HepG2 (cell line): Measurements from ENCODE around the gene CCNL1. TPM values are rescaled to one million over a fixed set of nuclear protein-coding genes. Genes with fewer than 3 reads are reported as not detected.
A peak's percentile ranks its signal among the peaks of the same experiment; 100 is the strongest.

Experiments used
- EP300 ChIP-seq, 3 experiments: sonication (generic) in 1 of 3; formaldehyde crosslinking in 1 of 3; IDR thresholded peaks; 2 replicates each; pipeline versions ENCODE4 v1.5.1 to v1.6.1; 2011 to 2020; ENCODE audit warnings: low read depth in 2 of 3, low read length in 2 of 3, borderline replicate concordance in 1 of 3, improper control_type of control experiment in 1 of 3, mild to moderate bottlenecking in 1 of 3, missing genetic modification reagents in 1 of 3, moderate library complexity in 1 of 3
- GATA4 ChIP-seq: sonication (generic); IDR thresholded peaks from 2 replicates; pipeline ENCODE4 v1.6.1; 2016; ENCODE audit warnings: antibody characterized with exemption, low read depth, borderline replicate concordance
- HMG20A ChIP-seq: IDR thresholded peaks from 2 replicates; pipeline ENCODE4 v1.6.1; 2016; ENCODE audit warnings: borderline replicate concordance
- HMG20B ChIP-seq: conservative IDR thresholded peaks from 2 replicates; pipeline ENCODE4 v1.6.1; 2016; ENCODE audit warnings: missing genetic modification reagents, missing compliant biosample characterization
- HNRNPLL ChIP-seq: fragments of 200-400 bp; formaldehyde crosslinking; IDR thresholded peaks from 2 replicates; pipeline ENCODE4 v1.6.1; 2017; ENCODE audit warnings: mild to moderate bottlenecking, low read depth, low read length; ENCODE audit not compliant: poor library complexity, severe bottlenecking
- JDP2 ChIP-seq: sonication (generic); formaldehyde crosslinking; IDR thresholded peaks from 2 replicates; pipeline ENCODE4 v1.8.1; 2022; ENCODE audit warnings: missing genetic modification reagents, borderline replicate concordance
- NBN ChIP-seq: fragments of 450-650 bp; conservative IDR thresholded peaks from 2 replicates; pipeline ENCODE4 v1.6.1; 2017
- NFE2L2 ChIP-seq: fragments of 150-350 bp; IDR thresholded peaks from 2 replicates; pipeline ENCODE4 v1.6.1; 2014; ENCODE audit warnings: low read length
- NFRKB ChIP-seq: fragments of 450-650 bp; IDR thresholded peaks from 2 replicates; pipeline ENCODE4 v1.6.1; 2017
- NR1H2 ChIP-seq: sonication (generic); formaldehyde crosslinking; IDR thresholded peaks from 2 replicates; pipeline ENCODE4 v1.8.1; 2022; ENCODE audit warnings: low read depth, missing genetic modification reagents, borderline replicate concordance
- PRMT3 ChIP-seq: sonication (generic); formaldehyde crosslinking; IDR thresholded peaks from 2 replicates; pipeline ENCODE4 v1.8.1; 2022; ENCODE audit warnings: low read depth, mild to moderate bottlenecking, moderate library complexity, missing genetic modification reagents, borderline replicate concordance
- SKI ChIP-seq: fragments of 450-650 bp; IDR thresholded peaks from one replicate; pipeline ENCODE4 v1.6.1; 2018; ENCODE audit warnings: mild to moderate bottlenecking; ENCODE audit not compliant: partially characterized antibody
- TBX2 ChIP-seq: sonication (generic); formaldehyde crosslinking; IDR thresholded peaks from 2 replicates; pipeline ENCODE4 v1.5.0; 2020; ENCODE audit warnings: missing genetic modification reagents, mild to moderate bottlenecking, borderline replicate concordance
- TOE1 ChIP-seq: sonication (generic); formaldehyde crosslinking; IDR thresholded peaks from 2 replicates; pipeline ENCODE4 v1.4.0; 2020; ENCODE audit warnings: mild to moderate bottlenecking, missing genetic modification reagents
- ZFP1 ChIP-seq: IDR thresholded peaks from 2 replicates; pipeline ENCODE4 v1.6.1; 2016
- ZNF12 ChIP-seq: sonication (generic); formaldehyde crosslinking; IDR thresholded peaks from 2 replicates; pipeline ENCODE4 v1.5.0; 2020; ENCODE audit warnings: missing genetic modification reagents
- ZNF160 ChIP-seq: sonication (generic); formaldehyde crosslinking; IDR thresholded peaks from 2 replicates; pipeline ENCODE4 v1.8.0; 2022; ENCODE audit warnings: mild to moderate bottlenecking, inconsistent platforms, missing genetic modification reagents
- ZNF232 ChIP-seq: sonication (generic); formaldehyde crosslinking; IDR thresholded peaks from 2 replicates; pipeline ENCODE4 v1.4.0; 2020; ENCODE audit warnings: missing genetic modification reagents, borderline replicate concordance
- ZNF709 ChIP-seq: sonication (generic); formaldehyde crosslinking; IDR thresholded peaks from 2 replicates; pipeline ENCODE4 v1.5.0; 2020; ENCODE audit warnings: mild to moderate bottlenecking, missing genetic modification reagents
- ZNF75D ChIP-seq: sonication (generic); formaldehyde crosslinking; IDR thresholded peaks from 2 replicates; pipeline ENCODE4 v1.8.1; 2023; ENCODE audit warnings: missing genetic modification reagents, mild to moderate bottlenecking, borderline replicate concordance
- ZNF879 ChIP-seq: sonication (generic); formaldehyde crosslinking; IDR thresholded peaks from 2 replicates; pipeline ENCODE4 v1.8.1; 2023; ENCODE audit warnings: missing genetic modification reagents
- polyA plus RNA-seq, 8 experiments: library from polyadenylated mRNA; depleted of rRNA in 3 of 8; stranded (reverse) in 7 of 8; unstranded in 1 of 8; fragments of >200 nt; fragmentation: Illumina TruSeq in 4 of 8; extraction: Trizol in 4 of 8; gene quantifications; 2 replicates each; pipeline versions ENCODE4 v1.2.1 to v1.2.3, GENCODE V29; 2011 to 2016; ENCODE audit warnings: low read depth in 4 of 8, missing spikeins in 1 of 8, mixed read lengths in 1 of 8; ENCODE audit not compliant: insufficient read depth in 1 of 8
- total RNA-seq, 5 experiments: library from RNA; depleted of rRNA; stranded (reverse); fragments of >200 nt; fragmentation: Illumina TruSeq; extraction: Trizol; gene quantifications; 2 replicates each; pipeline ENCODE4 v1.2.3, GENCODE V29; 2016; ENCODE audit warnings: low read depth in 1 of 5
- TF ChIP-seq, protein P1 (sequence below): sonication (generic); formaldehyde crosslinking; IDR thresholded peaks from 2 replicates; pipeline ENCODE4 v1.4.0; 2020; ENCODE audit warnings: missing genetic modification reagents
- TF ChIP-seq, protein P2 (sequence below): sonication (generic); formaldehyde crosslinking; IDR thresholded peaks from 2 replicates; pipeline ENCODE4 v1.5.1; 2020; ENCODE audit warnings: missing genetic modification reagents, mild to moderate bottlenecking, borderline replicate concordance
- TF ChIP-seq, protein P3 (sequence below): sonication (generic); formaldehyde crosslinking; IDR thresholded peaks from 2 replicates; pipeline ENCODE4 v1.5.1; 2020; ENCODE audit warnings: missing genetic modification reagents, mild to moderate bottlenecking, borderline replicate concordance

Gene CCNL1
- total and polyA plus RNA-seq, 2 of the 13 experiments (the other 11 are each of a cell fraction or from before 2014, with no cell fraction given) = 151 to 303 TPM

GRCh38 chr3:157159762-157160657, at the start of gene CCNL1 (continued):
- TF ChIP-seq, protein P1, sequence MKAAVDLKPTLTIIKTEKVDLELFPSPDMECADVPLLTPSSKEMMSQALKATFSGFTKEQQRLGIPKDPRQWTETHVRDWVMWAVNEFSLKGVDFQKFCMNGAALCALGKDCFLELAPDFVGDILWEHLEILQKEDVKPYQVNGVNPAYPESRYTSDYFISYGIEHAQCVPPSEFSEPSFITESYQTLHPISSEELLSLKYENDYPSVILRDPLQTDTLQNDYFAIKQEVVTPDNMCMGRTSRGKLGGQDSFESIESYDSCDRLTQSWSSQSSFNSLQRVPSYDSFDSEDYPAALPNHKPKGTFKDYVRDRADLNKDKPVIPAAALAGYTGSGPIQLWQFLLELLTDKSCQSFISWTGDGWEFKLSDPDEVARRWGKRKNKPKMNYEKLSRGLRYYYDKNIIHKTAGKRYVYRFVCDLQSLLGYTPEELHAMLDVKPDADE = peak; percentile 48; the same call in 1 of the 2 replicates
- peak; percentile 97 for TF ChIP-seq ZNF879 (CRISPR knock-in tag)
- TF ChIP-seq HMG20B (CRISPR knock-in tag) = peak; percentile 49; the same call in 1 of the 2 replicates
- peak; percentile 12; the same call in 1 of the 2 replicates for TF ChIP-seq TOE1 (CRISPR knock-in tag)
- TF ChIP-seq ZNF160 (CRISPR knock-in tag) = peak; percentile 95
- TF ChIP-seq ZNF75D (CRISPR knock-in tag) = no peak
- peak; percentile 96 for TF ChIP-seq SKI
- peak; percentile 44; the same call in 1 of the 2 replicates for TF ChIP-seq GATA4
- peak; percentile 97 for TF ChIP-seq ZNF709 (CRISPR knock-in tag)
- TF ChIP-seq NR1H2 (CRISPR knock-in tag) = no peak
- TF ChIP-seq NFE2L2 = peak; percentile 3; the same call in 1 of the 2 replicates
- TF ChIP-seq ZFP1 (CRISPR knock-in tag) = peak; percentile 74; the same call in 1 of the 2 replicates
- no peak for TF ChIP-seq NBN
- TF ChIP-seq ZNF232 (CRISPR knock-in tag) = peak; percentile 96
- TF ChIP-seq JDP2 (CRISPR knock-in tag) = no peak; the same call in 1 of the 2 replicates
- TF ChIP-seq, protein P2, sequence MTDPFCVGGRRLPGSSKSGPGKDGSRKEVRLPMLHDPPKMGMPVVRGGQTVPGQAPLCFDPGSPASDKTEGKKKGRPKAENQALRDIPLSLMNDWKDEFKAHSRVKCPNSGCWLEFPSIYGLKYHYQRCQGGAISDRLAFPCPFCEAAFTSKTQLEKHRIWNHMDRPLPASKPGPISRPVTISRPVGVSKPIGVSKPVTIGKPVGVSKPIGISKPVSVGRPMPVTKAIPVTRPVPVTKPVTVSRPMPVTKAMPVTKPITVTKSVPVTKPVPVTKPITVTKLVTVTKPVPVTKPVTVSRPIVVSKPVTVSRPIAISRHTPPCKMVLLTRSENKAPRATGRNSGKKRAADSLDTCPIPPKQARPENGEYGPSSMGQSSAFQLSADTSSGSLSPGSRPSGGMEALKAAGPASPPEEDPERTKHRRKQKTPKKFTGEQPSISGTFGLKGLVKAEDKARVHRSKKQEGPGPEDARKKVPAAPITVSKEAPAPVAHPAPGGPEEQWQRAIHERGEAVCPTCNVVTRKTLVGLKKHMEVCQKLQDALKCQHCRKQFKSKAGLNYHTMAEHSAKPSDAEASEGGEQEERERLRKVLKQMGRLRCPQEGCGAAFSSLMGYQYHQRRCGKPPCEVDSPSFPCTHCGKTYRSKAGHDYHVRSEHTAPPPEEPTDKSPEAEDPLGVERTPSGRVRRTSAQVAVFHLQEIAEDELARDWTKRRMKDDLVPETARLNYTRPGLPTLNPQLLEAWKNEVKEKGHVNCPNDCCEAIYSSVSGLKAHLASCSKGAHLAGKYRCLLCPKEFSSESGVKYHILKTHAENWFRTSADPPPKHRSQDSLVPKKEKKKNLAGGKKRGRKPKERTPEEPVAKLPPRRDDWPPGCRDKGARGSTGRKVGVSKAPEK (CRISPR knock-in tag) = peak; percentile 84; the same call in 1 of the 2 replicates
- TF ChIP-seq HMG20A = peak; percentile 70
- TF ChIP-seq EP300 (IDR thresholded peaks at IDR 0.05; ENCODE audit: low read depth in 2 of 2, low read length in 2 of 2) = peak; percentile 58 to 70; a peak in 3 of 4 replicates
- TF ChIP-seq EP300 (CRISPR knock-in tag; IDR thresholded peaks at IDR 0.05; ENCODE audit: borderline replicate concordance) = peak; percentile 84
- TF ChIP-seq PRMT3 (CRISPR knock-in tag) = peak; percentile 98
- TF ChIP-seq, protein P3, sequence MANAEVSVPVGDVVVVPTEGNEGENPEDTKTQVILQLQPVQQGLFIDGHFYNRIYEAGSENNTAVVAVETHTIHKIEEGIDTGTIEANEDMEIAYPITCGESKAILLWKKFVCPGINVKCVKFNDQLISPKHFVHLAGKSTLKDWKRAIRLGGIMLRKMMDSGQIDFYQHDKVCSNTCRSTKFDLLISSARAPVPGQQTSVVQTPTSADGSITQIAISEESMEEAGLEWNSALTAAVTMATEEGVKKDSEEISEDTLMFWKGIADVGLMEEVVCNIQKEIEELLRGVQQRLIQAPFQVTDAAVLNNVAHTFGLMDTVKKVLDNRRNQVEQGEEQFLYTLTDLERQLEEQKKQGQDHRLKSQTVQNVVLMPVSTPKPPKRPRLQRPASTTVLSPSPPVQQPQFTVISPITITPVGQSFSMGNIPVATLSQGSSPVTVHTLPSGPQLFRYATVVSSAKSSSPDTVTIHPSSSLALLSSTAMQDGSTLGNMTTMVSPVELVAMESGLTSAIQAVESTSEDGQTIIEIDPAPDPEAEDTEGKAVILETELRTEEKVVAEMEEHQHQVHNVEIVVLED (CRISPR knock-in tag) = peak; percentile 99
- peak; percentile 99 for TF ChIP-seq HNRNPLL
- TF ChIP-seq NFRKB = no peak
- peak; percentile 84 for TF ChIP-seq ZNF12 (CRISPR knock-in tag)
- peak; percentile 93 for TF ChIP-seq TBX2 (CRISPR knock-in tag)
